Activated CD8-positive, alpha-beta T cell treated with anti-CD3 and anti-CD28 coated beads for 36 hours (primary cell): ENCODE results near the gene CEBPA. TPM values are rescaled to one million over a fixed set of nuclear protein-coding genes. Genes with fewer than 3 reads are reported as not detected.

Experiments
- ATAC-seq: fragments of 200-7000 bp; cut with Tn5 transposase; one replicate; pipeline ENCODE4 v1.10.0; 2021; ENCODE audit warnings: mild to moderate bottlenecking, moderate library complexity
- CTCF ChIA-PET: fragments of 350-600 bp; sonication (Branson Sonifier 250); formaldehyde crosslinking; loops from one replicate; lab custom pipeline; 2021; ENCODE audit warnings: antibody characterized with exemption; lab: Charles Lee
- POLR2A ChIA-PET: fragments of 350-600 bp; sonication (Branson Sonifier 250); formaldehyde crosslinking; loops from one replicate; lab custom pipeline; 2021; ENCODE audit warnings: antibody characterized with exemption; lab: Charles Lee
- DNase-seq: peaks from one replicate; pipeline ENCODE4 v3.0.0-alpha.2; 2020
- H3K27ac Mint-ChIP-seq: one replicate; pipeline ENCODE4 v1.8.0; 2021; ENCODE audit warnings: mild to moderate bottlenecking, mixed read lengths
- H3K27me3 Mint-ChIP-seq: one replicate; pipeline ENCODE4 v1.8.0; 2021; ENCODE audit warnings: mixed read lengths
- H3K36me3 Mint-ChIP-seq: one replicate; pipeline ENCODE4 v1.8.0; 2021; ENCODE audit warnings: low read depth, mixed read lengths
- H3K4me1 Mint-ChIP-seq: one replicate; pipeline ENCODE4 v1.8.0; 2021; ENCODE audit warnings: low read depth, mixed read lengths
- H3K4me3 Mint-ChIP-seq: one replicate; pipeline ENCODE4 v1.8.0; 2021; ENCODE audit warnings: mild to moderate bottlenecking, moderate library complexity, mixed read lengths
- H3K9me3 Mint-ChIP-seq: one replicate; pipeline ENCODE4 v1.8.0; 2021; ENCODE audit warnings: mixed read lengths
- intact Hi-C: fragments of 100-400 bp; cut with micrococcal nuclease; formaldehyde crosslinking; loops from one replicate; pipeline ENCODE4 v1.10.0; 2022
- total RNA-seq, 2 experiments: library from RNA; stranded (reverse); gene quantifications; one replicate each; pipeline ENCODE4 v1.2.3, GENCODE V29; 2021
- TF ChIP-seq, protein P1 (sequence below): fragments of 200-600 bp; IDR thresholded peaks from one replicate; pipeline ENCODE4 v1.8.0; 2022; ENCODE audit warnings: antibody characterized with exemption, mild to moderate bottlenecking

The CEBPA gene
- total RNA-seq, 2 experiments from 2014 or later = 0.34 to 0.45 TPM

DNA sequence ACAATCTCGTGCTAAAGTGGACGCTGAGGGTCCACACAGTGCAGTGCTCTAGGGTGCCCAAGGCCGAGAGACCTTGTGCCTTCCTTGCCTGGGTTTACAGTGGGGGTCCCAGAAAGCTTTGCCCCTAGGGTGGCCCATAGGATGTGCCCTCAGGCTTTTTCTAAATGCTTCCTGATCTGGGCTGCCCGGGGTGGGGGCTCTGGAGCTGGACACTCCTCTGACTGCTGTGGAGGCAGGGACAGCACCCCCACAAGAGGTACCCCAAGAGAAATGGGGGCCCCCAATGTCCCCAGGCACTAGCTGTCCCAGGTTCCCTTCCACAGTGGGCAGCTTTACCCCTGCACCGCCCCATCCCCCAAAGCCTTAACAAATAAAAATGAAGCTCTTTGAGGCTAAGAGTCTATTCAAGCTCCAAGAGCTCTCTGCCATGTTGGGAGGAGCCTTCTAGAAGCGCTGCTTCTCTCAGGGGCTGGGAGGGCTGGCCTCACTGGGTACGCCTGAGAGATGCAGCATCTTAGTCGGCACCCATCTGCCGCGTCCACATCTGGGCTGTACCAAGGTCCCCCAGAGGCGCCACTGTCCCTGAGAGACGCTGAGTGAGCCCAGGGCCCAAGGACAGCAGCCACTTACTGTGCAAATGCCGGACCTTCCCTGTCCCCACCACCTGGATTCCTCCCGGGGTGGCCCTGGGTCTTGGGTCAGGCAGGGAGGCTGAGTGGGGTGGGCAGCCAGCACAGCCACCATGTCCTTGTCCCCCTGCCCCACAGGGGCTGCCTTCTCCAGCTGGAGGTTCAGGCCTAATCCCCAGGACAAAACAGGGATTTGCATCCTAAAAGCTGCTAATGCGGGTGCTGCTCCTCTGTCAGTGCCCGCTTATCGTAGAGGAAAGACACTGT lies 27.4 kb downstream of the CEBPA start:
- POLR2A ChIA-PET = no interaction called here
- ATAC-seq (no peak), DNase-seq (no peak)
- peaks cover 7% of the 10 kb centered on the region for H3K4me1 Mint-ChIP-seq
- TF ChIP-seq, protein P1, sequence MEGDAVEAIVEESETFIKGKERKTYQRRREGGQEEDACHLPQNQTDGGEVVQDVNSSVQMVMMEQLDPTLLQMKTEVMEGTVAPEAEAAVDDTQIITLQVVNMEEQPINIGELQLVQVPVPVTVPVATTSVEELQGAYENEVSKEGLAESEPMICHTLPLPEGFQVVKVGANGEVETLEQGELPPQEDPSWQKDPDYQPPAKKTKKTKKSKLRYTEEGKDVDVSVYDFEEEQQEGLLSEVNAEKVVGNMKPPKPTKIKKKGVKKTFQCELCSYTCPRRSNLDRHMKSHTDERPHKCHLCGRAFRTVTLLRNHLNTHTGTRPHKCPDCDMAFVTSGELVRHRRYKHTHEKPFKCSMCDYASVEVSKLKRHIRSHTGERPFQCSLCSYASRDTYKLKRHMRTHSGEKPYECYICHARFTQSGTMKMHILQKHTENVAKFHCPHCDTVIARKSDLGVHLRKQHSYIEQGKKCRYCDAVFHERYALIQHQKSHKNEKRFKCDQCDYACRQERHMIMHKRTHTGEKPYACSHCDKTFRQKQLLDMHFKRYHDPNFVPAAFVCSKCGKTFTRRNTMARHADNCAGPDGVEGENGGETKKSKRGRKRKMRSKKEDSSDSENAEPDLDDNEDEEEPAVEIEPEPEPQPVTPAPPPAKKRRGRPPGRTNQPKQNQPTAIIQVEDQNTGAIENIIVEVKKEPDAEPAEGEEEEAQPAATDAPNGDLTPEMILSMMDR = no peak
- H3K9me3 Mint-ChIP-seq = no peaks in the 10 kb centered on the region
- CTCF ChIA-PET = interaction anchor here (1.3 kb wide), 1 partner anchor 132 kb away, joined by 3 read pairs; no protein-coding TSS in a partner anchor
- no peak overlapping the region for H3K27ac Mint-ChIP-seq
- no peak overlapping the region for H3K4me3 Mint-ChIP-seq
- no peaks in the 10 kb centered on the region for H3K27me3 Mint-ChIP-seq
- no peaks in the 10 kb centered on the region for H3K36me3 Mint-ChIP-seq
- intact Hi-C loops = no loop called here

DNA sequence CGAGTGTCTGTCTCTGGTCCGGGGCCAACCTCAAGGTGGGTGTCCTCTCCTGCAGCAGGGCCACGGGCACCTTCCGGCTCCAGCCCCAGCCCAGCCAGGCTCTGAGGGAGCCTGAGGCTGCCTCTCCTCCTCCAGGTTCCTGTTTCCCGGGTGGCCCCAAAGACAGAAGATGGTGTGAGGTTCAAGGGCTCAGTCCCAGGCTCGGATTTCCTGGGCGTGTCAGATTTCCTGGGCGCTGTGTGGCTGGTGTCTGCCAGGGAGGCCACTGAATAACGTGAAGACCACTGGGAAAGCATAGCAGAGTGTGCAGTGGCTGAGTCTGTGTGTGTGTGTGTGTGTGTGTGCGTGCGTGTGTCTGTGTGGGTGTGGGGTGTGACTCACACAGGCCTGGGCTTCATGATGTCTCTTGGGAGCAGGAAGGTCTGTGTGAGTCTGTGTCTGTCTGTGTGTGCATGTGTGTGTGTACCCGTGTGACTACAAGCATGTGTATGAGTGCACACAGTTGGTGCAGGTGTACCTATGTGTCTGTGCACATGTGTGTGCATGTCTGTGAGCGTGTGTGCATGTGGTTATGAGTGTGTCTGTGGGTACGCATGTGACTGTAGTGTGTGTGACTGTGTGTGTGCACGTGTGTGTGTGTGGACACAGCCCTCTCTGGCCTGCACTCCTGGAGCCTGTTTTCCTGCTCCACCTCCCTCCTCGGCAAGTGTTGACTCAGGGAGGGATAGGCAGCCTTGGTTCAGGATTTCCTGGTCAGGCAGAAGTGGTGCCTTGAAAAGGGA lies 28.3 kb downstream of the CEBPA start:
- peaks cover 6% of the 10 kb centered on the region for H3K4me1 Mint-ChIP-seq
- ATAC-seq = peak; percentile 82
- TF ChIP-seq, protein P1 = no peak
- peak; percentile 67 for DNase-seq
- no peaks in the 10 kb centered on the region for H3K9me3 Mint-ChIP-seq
- ChIA-PET POLR2A (no interaction called here), CTCF (interaction anchor here (1.3 kb wide), 1 partner anchor 133 kb away, joined by 3 read pairs; no protein-coding TSS in a partner anchor)
- H3K4me3 Mint-ChIP-seq = no peak overlapping the region
- H3K27ac Mint-ChIP-seq = no peak overlapping the region
- no peaks in the 10 kb centered on the region for H3K27me3 Mint-ChIP-seq
- intact Hi-C loops = no loop called here
- no peaks in the 10 kb centered on the region for H3K36me3 Mint-ChIP-seq

DNA sequence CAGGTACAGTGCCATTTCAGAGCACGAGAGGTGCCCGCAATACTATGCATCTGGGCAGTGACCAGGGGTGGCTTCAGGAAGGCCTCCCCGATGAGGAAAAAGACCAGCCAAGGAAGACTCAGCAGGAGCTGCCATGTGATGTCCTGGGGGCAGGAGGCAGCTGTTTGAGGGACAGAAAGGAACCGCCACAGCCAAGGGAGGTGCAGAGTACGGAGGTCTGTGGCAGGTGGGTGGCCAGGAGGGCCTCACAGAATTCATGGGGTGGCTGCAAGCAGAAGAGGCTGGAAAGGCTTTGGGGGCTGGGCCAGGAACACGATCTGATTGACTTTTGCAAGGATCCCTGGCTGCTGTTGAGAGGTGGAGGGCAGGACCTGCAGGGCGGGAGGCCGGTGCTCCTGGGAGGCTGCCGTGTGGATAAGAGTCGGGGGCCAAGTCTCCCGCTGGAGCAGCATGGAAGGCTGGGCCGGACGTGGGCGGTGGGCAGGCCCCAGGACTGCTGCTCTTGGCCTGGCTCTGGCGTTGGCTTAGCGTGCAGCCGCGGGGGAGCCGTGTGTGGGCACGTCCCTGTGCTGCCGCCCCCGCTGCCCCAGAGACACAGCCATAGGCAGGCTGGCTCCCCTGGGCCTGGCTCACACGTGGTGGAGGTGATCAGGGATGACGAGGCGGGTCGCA lies 29.1 kb downstream of the CEBPA start:
- TF ChIP-seq, protein P1 = no peak
- Mint-ChIP-seq H3K9me3 (no peaks in the 10 kb centered on the region), H3K36me3 (no peaks in the 10 kb centered on the region), H3K27ac (no peak overlapping the region), H3K27me3 (no peaks in the 10 kb centered on the region), H3K4me3 (no peak overlapping the region), H3K4me1 (peaks cover 6% of the 10 kb centered on the region)
- ChIA-PET POLR2A (no interaction called here), CTCF (no interaction called here)
- intact Hi-C loops = no loop called here
- ATAC-seq (no peak), DNase-seq (no peak)

DNA sequence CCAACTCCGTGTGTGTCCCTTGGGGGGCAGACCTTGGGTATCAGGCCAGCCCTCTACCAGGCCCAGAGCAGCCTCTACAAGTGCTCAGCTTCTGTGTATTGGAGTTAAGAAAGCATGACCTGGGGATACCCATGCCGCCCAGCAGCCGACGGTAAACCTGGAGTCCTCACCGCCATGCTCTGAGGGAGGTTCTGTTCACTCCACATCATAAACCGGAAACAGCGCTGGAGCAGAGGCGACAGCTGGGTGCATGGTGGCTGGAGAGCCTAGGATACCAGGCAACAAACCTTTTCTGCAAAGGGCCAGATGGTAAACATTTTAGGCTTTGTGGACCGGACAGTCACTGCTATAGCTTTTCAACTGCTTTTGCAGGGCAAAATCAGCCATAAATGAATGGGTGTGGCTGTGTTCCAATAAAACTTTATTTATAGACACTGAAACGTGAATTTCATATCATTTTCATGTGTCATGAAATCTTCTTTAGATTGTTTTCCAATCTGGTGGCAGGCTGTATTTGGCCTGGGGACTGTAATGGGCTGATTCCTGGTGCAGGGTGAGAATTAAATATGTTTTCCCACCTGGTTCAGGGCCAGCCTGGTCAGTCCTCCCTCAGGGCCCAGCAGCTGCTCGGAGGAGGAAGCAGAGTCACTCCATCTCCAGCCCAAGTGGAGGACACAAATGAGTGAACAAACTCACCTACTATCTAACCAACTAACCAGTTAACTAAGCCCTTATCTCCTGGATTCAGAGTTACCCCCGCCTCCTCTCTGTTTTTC lies 30.9 kb downstream of the CEBPA start:
- POLR2A ChIA-PET = interaction anchor here (0.6 kb wide), 1 partner anchor 40 kb away, joined by 4 read pairs; no protein-coding TSS in a partner anchor
- H3K27ac Mint-ChIP-seq = no peak overlapping the region

More for the DNA sequence above, 30.9 kb downstream of the CEBPA start:
- TF ChIP-seq, protein P1 = no peak
- CTCF ChIA-PET = interaction anchor here (0.8 kb wide), 1 partner anchor 159 kb away, joined by 3 read pairs; no protein-coding TSS in a partner anchor
- intact Hi-C loops = no loop called here
- no peak for DNase-seq
- no peak for ATAC-seq
- Mint-ChIP-seq H3K4me1 (peaks cover 6% of the 10 kb centered on the region), H3K36me3 (no peaks in the 10 kb centered on the region), H3K27me3 (no peaks in the 10 kb centered on the region), H3K9me3 (no peaks in the 10 kb centered on the region), H3K4me3 (no peak overlapping the region)
